Activated CD4-positive, alpha-beta T cell treated with anti-CD3 and anti-CD28 coated beads, Interleukin-2, amount 10 ng/mL, durations not matched to agents 7 days and 5 days (primary cell): ENCODE measurements around the gene PKD1. TPM values are rescaled to one million over a fixed set of nuclear protein-coding genes. Genes with fewer than 3 reads are reported as not detected.
"Not testable (repeated sequence)": the region's sequence is repeated elsewhere in the genome, so short reads cannot be mapped to it uniquely, and the experiment has no call there.

Experiments
- CTCF ChIA-PET: fragments of 350-600 bp; sonication (Branson Sonifier 250); formaldehyde crosslinking; loops from one replicate; lab custom pipeline; 2021; ENCODE audit warnings: antibody characterized with exemption; lab: Charles Lee
- POLR2A ChIA-PET: fragments of 350-600 bp; sonication (Branson Sonifier 250); formaldehyde crosslinking; loops from one replicate; lab custom pipeline; 2021; ENCODE audit warnings: antibody characterized with exemption; lab: Charles Lee
- DNase-seq: peaks from one replicate; pipeline ENCODE4 v3.0.0-alpha.2; 2020
- H3K27ac Mint-ChIP-seq: one replicate; pipeline ENCODE4 v1.8.0; 2021; ENCODE audit warnings: mild to moderate bottlenecking, moderate library complexity, mixed read lengths
- H3K27me3 Mint-ChIP-seq: one replicate; pipeline ENCODE4 v1.8.0; 2021; ENCODE audit warnings: mixed read lengths
- H3K36me3 Mint-ChIP-seq: one replicate; pipeline ENCODE4 v1.8.0; 2021; ENCODE audit warnings: low read depth, mixed read lengths
- H3K4me1 Mint-ChIP-seq: one replicate; pipeline ENCODE4 v1.8.0; 2021; ENCODE audit warnings: mixed read lengths
- H3K4me3 Mint-ChIP-seq: one replicate; pipeline ENCODE4 v1.8.0; 2021; ENCODE audit warnings: mild to moderate bottlenecking, moderate library complexity, mixed read lengths
- H3K9me3 Mint-ChIP-seq: one replicate; pipeline ENCODE4 v1.8.0; 2021; ENCODE audit warnings: mixed read lengths
- total RNA-seq, 2 experiments: library from RNA; stranded (reverse); gene quantifications; one replicate each; pipeline ENCODE4 v1.2.3, GENCODE V29; 2021

PKD1 gene
- total RNA-seq, 2 experiments from 2014 or later, result 72.9 to 77.2 TPM

- H3K27me3 Mint-ChIP-seq, DNase-seq, H3K4me1 Mint-ChIP-seq, POLR2A ChIA-PET, H3K36me3 Mint-ChIP-seq, CTCF ChIA-PET, H3K4me3 Mint-ChIP-seq, H3K9me3 Mint-ChIP-seq, H3K27ac Mint-ChIP-seq: not testable (repeated sequence)
These were observed 24.0 kb downstream of the PKD1 start for GRCh38 chr16:2111412-2112335.

GRCh38 chr16:2111009-2111353 lies 24.7 kb downstream of the PKD1 start:
- POLR2A ChIA-PET, DNase-seq: not testable (repeated sequence)

GRCh38 chr16:2110332-2111008 lies 25.2 kb downstream of the PKD1 start:
- POLR2A ChIA-PET, H3K27me3 Mint-ChIP-seq, H3K4me3 Mint-ChIP-seq, CTCF ChIA-PET, H3K27ac Mint-ChIP-seq, H3K4me1 Mint-ChIP-seq, DNase-seq, H3K36me3 Mint-ChIP-seq, H3K9me3 Mint-ChIP-seq: not testable (repeated sequence)

More at GRCh38 chr16:2111009-2111353, 24.7 kb downstream of the PKD1 start:
- CTCF ChIA-PET, H3K4me3 Mint-ChIP-seq, H3K27ac Mint-ChIP-seq, H3K36me3 Mint-ChIP-seq, H3K4me1 Mint-ChIP-seq, H3K27me3 Mint-ChIP-seq, H3K9me3 Mint-ChIP-seq: not testable (repeated sequence)

GRCh38 chr16:2109872-2110271 lies 25.8 kb downstream of the PKD1 start:
- H3K36me3 Mint-ChIP-seq, H3K4me3 Mint-ChIP-seq, H3K9me3 Mint-ChIP-seq, DNase-seq, H3K27me3 Mint-ChIP-seq, POLR2A ChIA-PET, H3K27ac Mint-ChIP-seq, H3K4me1 Mint-ChIP-seq: not testable (repeated sequence)
- CTCF ChIA-PET, result interaction anchor here (1.1 kb wide), 1 partner anchor 12 kb away, joined by 3 read pairs; no protein-coding TSS in a partner anchor

- H3K4me1 Mint-ChIP-seq, H3K9me3 Mint-ChIP-seq, H3K27me3 Mint-ChIP-seq, H3K27ac Mint-ChIP-seq, H3K36me3 Mint-ChIP-seq, POLR2A ChIA-PET, DNase-seq, H3K4me3 Mint-ChIP-seq: not testable (repeated sequence)
- CTCF ChIA-PET, result interaction anchor here (1.1 kb wide), 1 partner anchor 12 kb away, joined by 3 read pairs; no protein-coding TSS in a partner anchor
These were observed 26.5 kb downstream of the PKD1 start for GRCh38 chr16:2109271-2109580.

GRCh38 chr16:2108446-2109270 lies 27.0 kb downstream of the PKD1 start:
- H3K4me3 Mint-ChIP-seq, DNase-seq, H3K27ac Mint-ChIP-seq, H3K9me3 Mint-ChIP-seq, POLR2A ChIA-PET, H3K27me3 Mint-ChIP-seq, H3K36me3 Mint-ChIP-seq, H3K4me1 Mint-ChIP-seq: not testable (repeated sequence)
- CTCF ChIA-PET, result interaction anchor here (1.1 kb wide), 1 partner anchor 13 kb away, joined by 3 read pairs; no protein-coding TSS in a partner anchor

- H3K27me3 Mint-ChIP-seq, H3K4me1 Mint-ChIP-seq, H3K36me3 Mint-ChIP-seq, DNase-seq, H3K27ac Mint-ChIP-seq, CTCF ChIA-PET, H3K9me3 Mint-ChIP-seq, H3K4me3 Mint-ChIP-seq, POLR2A ChIA-PET: not testable (repeated sequence)
These were observed 27.9 kb downstream of the PKD1 start for GRCh38 chr16:2107791-2108125.

GRCh38 chr16:2107121-2107790 lies 28.4 kb downstream of the PKD1 start:
- H3K4me1 Mint-ChIP-seq, H3K36me3 Mint-ChIP-seq, H3K9me3 Mint-ChIP-seq, DNase-seq, H3K27me3 Mint-ChIP-seq, H3K27ac Mint-ChIP-seq, H3K4me3 Mint-ChIP-seq, POLR2A ChIA-PET, CTCF ChIA-PET: not testable (repeated sequence)

- H3K27ac Mint-ChIP-seq, POLR2A ChIA-PET: not testable (repeated sequence)
These were observed 29.5 kb downstream of the PKD1 start for GRCh38 chr16:2106211-2106610.

GRCh38 chr16:2105769-2106168 lies 29.9 kb downstream of the PKD1 start:
- H3K27ac Mint-ChIP-seq, DNase-seq, CTCF ChIA-PET, H3K9me3 Mint-ChIP-seq, H3K27me3 Mint-ChIP-seq, H3K4me1 Mint-ChIP-seq, POLR2A ChIA-PET, H3K4me3 Mint-ChIP-seq, H3K36me3 Mint-ChIP-seq: not testable (repeated sequence)

More at GRCh38 chr16:2106211-2106610, 29.5 kb downstream of the PKD1 start:
- H3K4me3 Mint-ChIP-seq, H3K36me3 Mint-ChIP-seq, H3K4me1 Mint-ChIP-seq, DNase-seq, H3K27me3 Mint-ChIP-seq, H3K9me3 Mint-ChIP-seq, CTCF ChIA-PET: not testable (repeated sequence)

- H3K9me3 Mint-ChIP-seq, DNase-seq, CTCF ChIA-PET, H3K4me1 Mint-ChIP-seq, H3K27ac Mint-ChIP-seq, POLR2A ChIA-PET, H3K4me3 Mint-ChIP-seq, H3K36me3 Mint-ChIP-seq, H3K27me3 Mint-ChIP-seq: not testable (repeated sequence)
These were observed 30.4 kb downstream of the PKD1 start for GRCh38 chr16:2105291-2105690.

GRCh38 chr16:2104464-2104863 lies 31.2 kb downstream of the PKD1 start:
- not testable (repeated sequence) for H3K27me3 Mint-ChIP-seq, H3K4me3 Mint-ChIP-seq

More at GRCh38 chr16:2104464-2104863, 31.2 kb downstream of the PKD1 start:
- H3K4me1 Mint-ChIP-seq, H3K9me3 Mint-ChIP-seq, H3K36me3 Mint-ChIP-seq, H3K27ac Mint-ChIP-seq, CTCF ChIA-PET, DNase-seq, POLR2A ChIA-PET: not testable (repeated sequence)
